Activated naive CD4-positive, alpha-beta T cell treated with anti-CD3 and anti-CD28 coated beads, Interleukin-2, amount 50 U/mL, for 16 hours (primary cell): ENCODE measurements around the gene CLEC18C.
"Not testable (repeated sequence)": the region's sequence is repeated elsewhere in the genome, so short reads cannot be mapped to it uniquely, and the experiment has no call there.

Experiments
- DNase-seq: peaks from one replicate; pipeline ENCODE4 v3.0.0-alpha.2; 2020

Gene CLEC18C

DNA sequence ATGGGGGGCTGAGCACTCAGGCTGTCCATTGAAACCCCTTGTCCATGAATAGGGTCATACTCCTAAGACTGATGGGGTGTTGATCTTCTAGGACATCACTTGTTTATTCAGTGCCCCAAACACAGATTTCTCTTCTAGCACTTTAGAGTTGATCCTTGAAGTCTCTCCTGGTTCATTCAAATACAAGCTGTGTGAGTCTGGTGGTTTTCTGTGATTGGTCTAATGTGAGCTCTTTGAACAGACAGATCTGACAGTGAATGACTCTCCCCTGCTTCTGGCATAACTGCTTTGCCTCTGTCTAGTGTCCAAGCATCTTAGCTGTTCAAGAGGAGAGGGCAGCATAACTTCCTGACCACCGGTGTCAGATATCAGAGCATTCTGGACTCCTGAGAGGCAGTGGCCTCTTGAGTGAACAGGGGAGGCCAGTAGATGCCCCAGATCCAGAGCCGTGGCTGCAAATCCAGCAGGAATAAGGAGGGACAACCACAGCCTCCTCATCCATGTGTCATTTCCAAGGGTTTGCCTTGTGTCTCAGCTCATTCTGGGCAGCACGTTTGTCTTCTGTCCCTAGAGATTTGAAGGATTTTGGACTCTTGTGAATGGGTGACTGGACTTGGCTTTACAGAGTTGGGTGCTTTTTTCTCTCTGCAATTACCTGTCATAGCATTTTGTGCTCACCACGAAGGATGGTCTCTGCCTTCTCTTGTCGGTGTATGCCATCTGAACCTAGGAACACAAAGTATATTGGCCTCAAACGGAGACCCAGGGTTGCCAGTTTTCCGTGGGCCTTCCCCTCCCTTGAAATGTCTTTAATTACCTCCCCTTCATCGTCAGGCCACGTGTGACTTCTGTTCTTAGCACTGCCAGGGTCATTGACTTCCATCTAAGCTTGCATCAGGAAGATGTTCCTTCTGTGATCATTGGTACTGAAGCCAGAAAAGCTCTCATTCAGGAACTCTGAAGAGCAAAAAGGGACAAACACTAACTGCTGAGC is 13.9 kb upstream of the CLEC18C start:
- DNase-seq = no peak

DNA sequence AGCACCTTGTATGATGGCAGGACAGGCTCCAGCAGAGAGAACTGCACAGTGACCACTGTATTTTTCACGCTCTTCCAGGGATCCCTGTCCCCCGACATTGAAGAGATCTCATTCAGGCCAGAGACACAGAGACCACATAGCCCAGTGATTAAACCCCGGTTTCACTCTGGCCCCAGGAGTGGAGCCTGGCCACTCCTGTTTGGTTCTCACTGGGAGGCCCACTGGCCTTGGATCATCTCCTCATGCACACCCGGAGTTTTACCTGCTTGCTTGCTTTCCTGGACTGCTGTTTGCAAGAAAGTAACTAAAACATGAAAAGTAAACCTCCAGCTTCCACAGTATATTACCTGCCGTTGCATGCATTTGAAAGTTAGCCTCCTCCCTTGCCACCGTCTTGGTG is 13.2 kb upstream of the CLEC18C start:
- DNase-seq = no peak

DNA sequence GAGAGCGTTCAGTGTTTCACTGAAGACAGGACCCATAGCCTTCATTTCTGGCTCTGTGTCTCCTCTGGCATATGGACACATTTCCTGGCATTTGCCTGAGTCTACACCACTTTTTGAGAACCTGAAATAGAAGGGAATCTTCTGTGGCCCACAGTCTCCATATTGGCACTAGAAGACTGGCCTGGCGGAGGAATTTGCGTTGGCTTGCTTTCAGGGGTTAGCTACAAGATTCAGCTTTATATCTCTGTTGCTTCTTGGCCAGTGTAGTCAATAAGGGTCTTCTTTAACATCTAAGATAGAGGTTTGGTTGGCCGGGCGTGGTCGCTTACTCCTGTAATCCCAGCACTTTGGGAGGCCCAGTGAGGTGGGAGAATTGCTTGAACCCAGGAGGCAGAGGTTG is 12.8 kb upstream of the CLEC18C start:
- DNase-seq = no peak

DNA sequence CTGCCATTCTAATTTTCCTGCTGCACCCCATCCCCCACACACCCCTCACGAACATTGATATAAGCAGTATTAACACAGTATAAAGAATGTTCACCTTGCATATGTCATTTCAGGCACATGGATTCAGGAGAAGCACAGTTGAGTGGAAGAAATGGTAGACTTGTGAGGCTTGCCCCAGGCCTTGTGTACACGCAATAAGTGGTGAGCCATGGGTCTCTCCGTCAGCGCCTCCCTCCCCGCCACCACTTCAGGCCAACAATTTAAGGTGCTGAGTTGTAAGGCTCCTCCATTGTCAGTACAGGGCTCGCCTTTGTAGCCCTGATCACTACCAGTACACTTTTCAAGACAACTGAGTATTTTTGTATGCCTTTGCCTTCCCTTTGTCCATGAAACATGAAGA is 12.2 kb upstream of the CLEC18C start:
- DNase-seq = no peak

DNA sequence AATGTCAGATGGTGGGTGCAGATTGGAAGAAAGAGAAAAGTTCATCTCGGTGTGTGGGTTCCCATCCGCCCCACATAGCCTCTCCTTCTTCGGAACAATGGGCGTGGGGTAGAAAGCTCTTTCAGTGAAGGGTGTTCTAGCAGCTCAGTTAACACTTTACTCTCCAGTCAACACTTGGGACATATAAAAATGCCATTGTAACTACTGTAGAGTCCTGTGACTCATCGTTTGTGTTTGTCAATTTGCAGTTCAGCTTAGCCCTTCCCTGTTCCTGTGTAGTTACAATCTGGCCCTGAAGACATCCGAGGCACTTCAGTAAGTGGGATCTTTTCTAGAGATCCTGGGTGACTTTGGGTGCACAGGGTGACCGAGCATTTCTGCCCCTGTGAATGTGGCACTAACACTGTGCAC is 11.5 kb upstream of the CLEC18C start:
- no peak for DNase-seq

DNA sequence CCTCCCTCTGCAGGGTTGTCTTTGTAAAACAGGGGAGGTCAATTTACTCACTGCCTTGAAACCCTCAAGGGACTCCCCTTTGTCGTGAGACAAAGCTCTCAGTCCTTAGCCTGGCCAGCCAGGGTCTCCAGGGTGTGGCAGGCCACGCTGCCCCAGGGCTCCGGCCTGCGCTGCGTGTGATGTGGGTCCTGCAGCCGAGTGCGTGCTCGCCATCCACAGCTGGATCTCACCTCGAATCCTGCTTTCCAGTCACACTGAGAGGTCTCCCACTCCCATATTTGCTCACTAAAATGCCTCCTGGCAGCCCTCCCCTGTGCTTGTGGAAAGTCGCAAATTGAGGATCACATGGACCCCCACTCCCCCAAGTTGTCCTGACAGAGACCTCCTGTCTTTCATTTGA is 10.0 kb upstream of the CLEC18C start:
- DNase-seq = no peak

DNA sequence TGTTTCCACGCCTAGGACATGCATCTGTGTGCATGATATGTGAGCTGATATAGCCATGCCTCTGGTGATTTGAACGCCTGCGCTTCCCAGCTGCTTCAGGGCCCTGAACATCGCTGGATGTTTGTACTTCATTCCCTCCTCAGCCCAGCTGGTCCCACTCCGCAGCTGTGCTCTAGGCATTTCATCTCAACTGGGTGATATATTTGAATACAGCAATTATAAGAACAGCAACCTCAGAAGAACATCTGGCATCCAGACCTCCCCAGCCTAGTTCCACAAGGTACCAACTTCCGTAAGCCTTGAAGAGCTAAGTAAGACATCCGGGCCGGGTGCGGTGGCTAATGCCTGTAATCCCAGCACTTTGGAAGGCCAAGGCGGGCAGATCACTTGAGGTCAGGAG is 6.9 kb upstream of the CLEC18C start:
- DNase-seq = not testable (repeated sequence)

DNA sequence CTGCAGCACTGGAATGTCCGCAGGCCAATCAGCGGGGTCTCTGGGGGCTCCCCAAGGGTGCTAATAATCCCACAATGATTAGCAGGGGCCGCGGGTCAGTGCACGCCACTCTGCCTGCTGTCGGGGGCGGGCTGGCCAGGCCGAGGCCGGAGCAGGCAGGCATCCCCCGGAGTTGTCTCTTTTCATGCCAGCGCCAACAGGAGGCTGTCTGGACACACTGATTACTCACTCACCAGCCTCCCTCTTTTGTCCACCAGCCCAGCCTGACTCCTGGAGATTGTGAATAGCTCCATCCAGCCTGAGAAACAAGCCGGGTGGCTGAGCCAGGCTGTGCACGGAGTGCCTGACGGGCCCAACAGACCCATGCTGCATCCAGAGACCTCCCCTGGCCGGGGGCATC is 329 bp downstream of the CLEC18C start:
- not testable (repeated sequence) for DNase-seq

DNA sequence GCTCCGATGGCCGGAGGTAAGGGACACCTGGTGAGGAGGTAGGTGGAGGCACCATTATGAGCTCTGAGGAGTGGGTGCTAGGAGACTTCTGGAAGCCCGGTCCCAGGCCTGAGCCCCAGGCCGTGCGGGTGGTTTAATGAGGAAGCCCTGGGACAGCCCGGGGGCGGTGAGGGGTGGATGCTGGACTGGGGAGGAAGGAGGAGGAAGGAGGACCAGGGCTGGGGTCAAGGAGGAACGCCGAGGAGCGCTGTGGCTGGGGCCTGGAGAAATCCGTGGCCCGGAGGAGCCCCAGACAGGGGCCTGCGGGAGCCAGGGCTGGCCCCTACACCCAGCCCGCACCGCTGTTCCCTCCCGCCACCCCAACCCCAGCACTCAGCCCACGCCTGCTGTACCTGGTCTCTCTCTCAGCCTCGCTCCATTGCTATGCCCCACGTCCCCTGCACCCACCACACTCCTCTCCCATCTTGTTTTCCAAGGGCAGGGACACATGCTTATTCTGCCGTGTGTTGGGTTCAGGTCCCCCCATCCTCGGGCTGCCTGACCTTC is 873 bp downstream of the CLEC18C start:
- DNase-seq = not testable (repeated sequence)

DNA sequence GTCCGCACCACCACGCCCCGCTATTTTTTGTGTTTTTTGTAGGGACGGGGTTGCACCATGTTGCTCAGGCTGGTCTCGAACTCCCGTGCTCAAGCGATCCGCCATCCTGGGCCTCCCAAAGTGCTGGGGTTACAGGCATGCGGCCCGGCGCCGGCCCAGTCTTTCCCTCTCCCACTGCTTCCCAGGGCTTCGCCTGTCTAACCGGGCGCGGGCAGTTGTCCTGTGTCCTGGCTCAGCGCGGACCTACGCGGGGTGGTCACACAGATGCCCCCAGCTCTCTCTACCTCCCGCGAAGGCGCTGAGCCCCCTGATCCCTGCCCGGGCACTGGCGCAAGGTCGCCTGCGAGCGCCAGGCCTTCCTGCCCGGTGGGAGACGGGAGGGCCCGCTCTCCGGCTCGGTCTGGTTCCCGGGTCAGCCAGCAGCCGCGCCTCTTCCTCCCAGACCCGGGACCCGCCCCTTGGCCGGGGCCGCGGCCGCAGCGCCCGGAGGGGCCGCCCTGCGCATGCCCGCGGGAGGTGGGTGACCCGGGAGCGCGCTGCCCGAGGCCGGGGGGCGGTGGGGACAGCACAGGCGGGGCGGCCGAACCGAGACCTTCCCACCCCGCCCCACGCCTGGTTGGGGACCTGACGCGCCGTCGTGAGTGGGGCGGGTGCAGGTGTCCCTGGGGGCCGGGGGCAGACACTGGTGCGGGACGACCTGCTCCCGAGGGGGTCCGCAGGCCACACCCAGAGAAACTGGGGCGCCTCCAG is 14.4 kb downstream of the CLEC18C start:
- not testable (repeated sequence) for DNase-seq

DNA sequence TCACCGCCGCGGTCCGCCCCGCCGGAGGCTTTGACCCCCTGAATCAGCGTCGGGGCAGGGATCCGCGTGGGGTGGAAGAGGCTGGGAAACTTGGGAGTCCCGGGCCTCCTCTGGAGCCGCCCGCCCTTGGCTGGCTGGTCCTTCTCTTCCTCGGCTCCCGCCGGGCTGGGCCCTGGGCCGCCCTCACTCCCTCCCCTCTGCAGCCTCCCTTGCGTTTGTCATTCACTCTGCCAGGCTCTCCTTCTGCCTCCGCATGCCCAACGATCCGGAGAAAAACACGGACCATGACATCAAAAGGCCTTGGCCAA is 15.0 kb downstream of the CLEC18C start:
- not testable (repeated sequence) for DNase-seq

DNA sequence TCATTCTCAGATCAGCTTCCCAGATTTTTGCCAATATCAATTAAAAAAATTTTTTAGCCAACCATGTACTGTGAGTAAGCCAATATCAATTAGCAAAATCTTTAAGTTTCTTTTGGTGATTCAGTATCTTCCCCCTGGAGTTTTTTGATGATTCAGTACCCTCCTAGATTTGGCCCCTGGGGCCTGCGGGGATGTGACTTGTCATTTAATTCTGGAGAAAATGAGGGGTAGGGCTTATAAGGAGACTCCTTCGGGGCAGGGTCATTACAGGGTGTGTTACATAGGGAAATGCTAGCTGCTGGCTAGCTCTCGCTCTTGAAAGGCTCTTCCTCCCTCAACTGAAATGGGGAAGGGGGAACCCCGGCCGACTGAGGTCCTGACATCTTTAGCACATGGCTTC is 17.0 kb downstream of the CLEC18C start:
- not testable (repeated sequence) for DNase-seq

DNA sequence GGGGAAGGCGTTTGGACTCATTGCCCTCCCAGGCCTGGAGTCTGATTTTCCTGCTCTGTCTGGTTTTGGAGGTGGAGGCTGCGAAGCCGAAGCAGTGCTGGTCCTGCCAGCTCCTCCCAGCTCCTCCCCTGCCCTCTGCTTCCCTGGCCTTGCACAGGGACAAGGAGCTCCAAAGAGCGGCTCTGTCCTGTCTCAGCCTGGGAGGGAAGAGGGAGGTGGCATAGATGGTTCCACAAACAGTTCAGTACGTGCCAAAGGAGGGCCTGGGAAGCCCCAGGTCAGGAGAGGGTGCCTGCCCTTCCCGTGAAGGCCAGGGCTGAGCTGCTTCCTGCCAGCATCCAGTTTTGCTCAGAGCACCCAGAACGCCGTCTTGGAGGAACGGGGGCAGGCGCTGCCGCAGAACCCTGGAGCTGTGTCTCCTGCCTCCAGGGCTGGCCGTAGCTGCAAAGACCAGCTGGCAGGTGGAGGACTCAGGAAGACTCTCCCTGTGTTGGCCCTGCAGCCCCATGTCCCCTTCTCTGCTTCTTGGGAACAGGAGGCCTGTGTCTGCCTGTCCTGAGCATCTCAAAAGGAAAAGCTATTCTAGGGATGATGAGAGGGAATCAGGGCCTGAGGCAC is 23.2 kb downstream of the CLEC18C start:
- DNase-seq = not testable (repeated sequence)

DNA sequence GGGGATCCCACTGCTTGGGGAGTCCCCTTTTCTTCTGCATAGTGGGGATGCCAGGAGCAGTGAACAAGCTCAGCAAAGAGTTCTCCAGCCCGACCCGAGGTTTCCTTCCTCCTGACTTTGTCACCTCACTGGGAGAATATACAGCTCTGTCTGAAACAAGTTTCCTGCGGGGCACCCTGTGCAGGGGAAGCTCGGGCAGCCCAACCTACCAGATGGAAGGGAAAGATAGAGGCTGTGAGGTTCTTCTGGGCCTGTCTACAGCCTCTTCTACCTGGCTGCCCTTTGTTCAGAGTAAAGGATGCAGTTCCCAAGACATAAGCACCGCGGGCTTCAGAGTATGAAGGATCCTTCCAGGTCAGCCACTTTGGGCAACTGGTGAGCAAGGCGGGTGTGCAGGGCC is 24.0 kb downstream of the CLEC18C start:
- DNase-seq = not testable (repeated sequence)

DNA sequence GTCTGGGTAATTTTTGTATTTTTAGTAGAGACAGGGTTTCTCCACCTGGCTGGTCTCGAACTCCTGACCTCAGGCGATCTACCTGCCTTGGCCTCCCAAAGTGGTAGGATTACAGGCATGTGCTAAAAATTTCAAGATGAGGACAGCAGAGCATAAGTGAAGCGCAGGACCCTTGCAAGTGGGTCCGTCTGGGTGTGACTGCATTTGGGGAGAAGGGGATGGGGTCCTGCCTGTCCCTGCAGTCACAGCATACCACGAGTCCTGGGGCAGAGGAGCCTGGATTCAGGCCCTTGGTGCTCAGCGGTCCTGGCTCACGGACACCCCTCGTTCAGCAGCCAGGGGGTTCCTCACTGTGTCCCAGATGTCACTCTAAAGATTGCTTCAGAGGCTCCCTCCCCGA is 24.6 kb downstream of the CLEC18C start:
- DNase-seq = not testable (repeated sequence)

DNA sequence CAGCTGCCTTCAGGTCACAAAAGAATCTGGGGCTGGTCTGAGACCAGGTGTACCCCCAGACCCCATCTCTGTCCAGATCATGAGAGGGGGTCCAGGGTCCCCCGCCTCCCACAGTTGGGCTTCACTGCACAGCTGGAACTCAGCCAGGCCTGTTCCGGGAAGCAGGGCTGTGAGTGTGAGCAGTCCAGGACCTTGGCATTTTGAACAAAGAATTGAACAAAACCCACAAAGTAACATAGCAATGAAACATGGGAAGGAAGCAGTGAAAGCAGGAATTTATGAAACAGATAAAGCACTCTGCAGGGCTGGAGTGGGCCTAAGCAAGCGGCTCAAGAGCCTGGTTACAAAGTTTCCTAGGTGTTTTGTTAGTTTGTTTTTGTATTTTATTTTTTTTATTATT is 25.1 kb downstream of the CLEC18C start:
- not testable (repeated sequence) for DNase-seq

DNA sequence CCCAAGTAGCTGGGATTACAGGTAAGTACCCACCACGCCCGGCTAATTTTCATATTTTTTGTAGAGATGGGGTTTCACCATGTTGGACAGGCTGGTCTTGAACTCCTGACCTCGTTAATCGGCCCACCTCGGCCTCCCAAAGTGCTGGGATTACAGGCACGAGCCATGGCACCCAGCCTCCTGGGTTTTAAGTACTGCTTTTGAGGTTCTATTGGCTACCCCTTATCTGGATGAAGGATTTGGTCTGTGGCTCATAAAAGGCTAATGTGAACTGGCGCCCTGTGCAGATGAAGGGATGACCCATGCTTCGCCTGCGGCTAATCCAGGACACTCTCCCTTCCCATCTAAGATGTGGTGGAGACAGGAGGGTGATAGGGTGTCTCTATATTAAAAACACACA is 25.6 kb downstream of the CLEC18C start:
- not testable (repeated sequence) for DNase-seq

DNA sequence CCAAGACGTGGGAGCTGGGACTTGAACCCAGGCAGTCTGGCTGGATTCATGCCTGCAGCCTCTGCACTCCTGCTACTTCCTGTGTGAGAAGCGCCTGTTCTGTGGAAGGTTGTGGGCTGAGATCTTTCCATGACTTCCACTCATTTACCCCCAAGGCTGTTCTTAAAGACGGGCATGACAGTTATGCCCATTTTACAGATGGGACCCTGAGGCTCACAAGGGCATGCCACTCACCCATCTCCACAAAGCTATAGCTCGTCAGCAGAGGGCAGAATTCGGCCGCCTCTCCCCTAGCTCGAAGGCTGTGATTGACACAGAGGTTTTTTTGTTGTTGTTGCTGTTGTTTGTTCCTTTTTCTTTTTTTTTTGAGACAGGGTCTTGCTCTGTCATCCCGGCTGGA is 26.5 kb downstream of the CLEC18C start:
- DNase-seq = not testable (repeated sequence)

DNA sequence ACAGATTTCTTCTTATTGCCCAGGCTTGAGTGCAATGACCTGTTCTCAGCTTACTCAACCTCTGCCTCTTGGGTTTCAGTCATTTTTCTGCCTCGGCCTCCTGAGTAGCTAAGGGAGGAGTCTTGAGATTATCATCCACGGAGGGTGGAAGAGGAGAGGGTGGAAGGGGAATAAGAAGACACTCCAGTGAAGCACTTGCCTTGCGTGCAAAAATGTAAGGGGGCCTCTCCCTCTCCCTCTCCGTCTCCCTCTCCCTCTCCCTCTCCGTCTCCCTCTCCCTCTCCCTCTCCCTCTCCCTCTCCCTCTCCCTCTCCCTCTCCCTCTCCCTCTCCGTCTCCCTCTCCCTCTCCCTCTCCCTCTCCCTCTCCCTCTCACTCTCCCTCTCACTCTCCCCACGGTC is 29.9 kb downstream of the CLEC18C start:
- not testable (repeated sequence) for DNase-seq

DNA sequence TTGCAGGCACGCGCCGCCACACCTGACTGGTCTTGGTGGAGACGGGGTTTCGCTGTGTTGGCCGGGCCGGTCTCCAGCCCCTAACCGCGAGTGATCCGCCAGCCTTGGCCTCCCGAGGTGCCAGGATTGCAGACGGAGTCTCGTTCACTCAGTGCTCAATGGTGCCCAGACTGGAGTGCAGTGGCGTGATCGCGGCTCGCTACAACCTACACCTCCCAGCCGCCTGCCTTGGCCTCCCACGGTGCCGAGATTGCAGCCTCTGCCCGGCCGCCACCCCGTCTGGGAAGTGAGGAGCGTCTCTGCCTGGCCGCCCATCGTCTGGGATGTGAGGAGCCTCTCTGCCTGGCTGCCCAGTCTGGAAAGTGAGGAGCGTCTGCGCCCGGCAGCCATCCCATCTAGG is 30.4 kb downstream of the CLEC18C start:
- DNase-seq = not testable (repeated sequence)

DNA sequence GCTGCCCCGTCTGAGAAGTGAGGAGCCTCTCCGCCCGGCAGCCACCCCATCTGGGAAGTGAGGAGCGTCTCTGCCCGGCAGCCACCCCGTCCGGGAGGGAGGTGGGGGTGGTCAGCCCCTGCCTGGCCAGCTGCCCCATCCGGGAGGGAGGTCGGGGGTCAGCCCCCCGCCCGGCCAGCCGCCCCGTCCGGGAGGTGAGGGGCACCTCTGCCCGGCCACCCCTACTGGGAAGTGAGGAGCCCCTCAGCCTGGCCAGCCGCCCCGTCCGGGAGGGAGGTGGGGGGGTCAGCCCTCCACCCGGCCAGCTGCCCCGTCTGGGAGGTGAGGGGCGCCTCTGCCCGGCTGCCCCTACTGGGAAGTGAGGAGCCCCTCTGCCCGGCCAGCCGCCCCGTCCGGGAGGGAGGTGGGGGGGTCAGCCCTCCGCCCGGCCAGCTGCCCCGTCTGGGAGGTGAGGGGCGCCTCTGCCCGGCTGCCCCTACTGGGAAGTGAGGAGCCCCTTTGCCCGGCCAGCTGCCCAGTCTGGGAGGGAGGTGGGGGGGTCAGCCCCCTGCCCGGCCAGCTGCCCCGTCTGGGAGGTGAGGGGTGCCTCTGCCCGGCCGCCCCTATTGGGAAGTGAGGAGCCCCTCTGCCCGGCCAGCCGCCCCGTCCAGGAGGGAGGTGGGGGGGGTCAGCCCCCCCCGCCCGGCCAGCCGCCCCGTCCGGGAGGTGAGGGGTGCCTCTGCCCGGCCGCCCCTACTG is 31.2 kb downstream of the CLEC18C start:
- not testable (repeated sequence) for DNase-seq

DNA sequence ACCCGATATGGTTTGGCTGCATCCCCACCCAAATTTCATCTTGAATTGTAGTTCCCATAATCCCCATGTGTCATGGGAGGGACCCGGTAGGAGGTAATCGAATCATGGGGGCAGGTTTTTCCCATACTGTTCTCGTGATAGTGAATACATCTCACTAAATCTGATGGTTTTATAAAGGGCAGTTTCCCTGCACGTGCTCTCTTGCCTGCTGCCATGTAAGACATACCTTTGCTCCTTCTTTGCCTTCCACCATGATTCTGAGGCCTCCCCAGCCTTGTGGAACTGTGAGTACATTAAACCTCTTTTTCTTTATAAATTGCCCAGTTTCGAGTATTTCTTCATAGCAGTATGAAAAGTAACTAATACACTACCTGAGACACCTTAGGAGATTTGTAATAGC is 32.8 kb downstream of the CLEC18C start:
- not testable (repeated sequence) for DNase-seq

DNA sequence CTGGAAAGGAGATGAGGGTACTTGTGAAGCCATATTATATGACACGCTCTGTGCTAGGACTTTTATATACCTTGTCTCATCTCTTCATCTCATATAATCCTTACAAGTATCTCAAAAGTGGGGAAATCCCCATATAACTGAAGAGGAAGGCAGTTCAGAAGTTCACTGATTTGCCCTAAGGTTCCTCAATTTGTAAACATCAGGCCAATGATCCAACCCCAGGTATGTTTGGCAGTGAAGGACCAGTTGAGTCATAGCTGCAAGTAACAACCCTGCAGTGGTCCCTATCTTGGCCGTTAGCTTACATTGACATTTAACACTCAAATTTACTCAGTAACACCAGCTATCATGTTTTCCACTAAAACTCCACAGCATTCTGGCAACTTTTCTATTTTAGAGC is 45.0 kb downstream of the CLEC18C start:
- DNase-seq = not testable (repeated sequence)
